ENCODE measurements around the gene GNA15. TPM values are rescaled to one million over a fixed set of nuclear protein-coding genes. Genes with fewer than 3 reads are reported as not detected.
"Not testable (repeated sequence)": the region's sequence is repeated elsewhere in the genome, so short reads cannot be mapped to it uniquely, and the experiment has no call there.

GNA15 gene
- total RNA-seq, 2 experiments from 2014 or later = 44.1 to 45.5 TPM

GRCh38 chr19:3153286-3154230 is 17.7 kb downstream of the GNA15 start:
- no peaks in the 10 kb centered on the region for H3K9me3 Mint-ChIP-seq
- H3K4me3 Mint-ChIP-seq = no peak overlapping the region
- ATAC-seq (no peak), DNase-seq (no peak)
- intact Hi-C loops (cut with micrococcal nuclease) = no loop called here
- POLR2A ChIA-PET = no interaction called here
- CTCF ChIA-PET = interaction anchor here (0.8 to 1.7 kb wide), 3 partner anchors 9 to 78 kb away, joined by 3 to 6 read pairs (median 3); no protein-coding TSS in a partner anchor
- no peak for TF ChIP-seq CTCF (IDR thresholded peaks at IDR 0.05)
- H3K36me3 Mint-ChIP-seq (ENCODE audit: low read depth) = peaks cover 27% of the 10 kb centered on the region
- no peaks in the 10 kb centered on the region for H3K27me3 Mint-ChIP-seq
- no peak overlapping the region for H3K27ac Mint-ChIP-seq
- peaks cover 5% of the 10 kb centered on the region for H3K4me1 Mint-ChIP-seq (ENCODE audit: low read depth)

- ATAC-seq; H3K27me3 Mint-ChIP-seq; H3K4me3 Mint-ChIP-seq; intact Hi-C loops (cut with micrococcal nuclease); H3K4me1 Mint-ChIP-seq (ENCODE audit: low read depth); CTCF ChIA-PET; DNase-seq; H3K27ac Mint-ChIP-seq; H3K9me3 Mint-ChIP-seq: not testable (repeated sequence)
- H3K36me3 Mint-ChIP-seq (ENCODE audit: low read depth) = peaks cover 22% of the 10 kb centered on the region
- POLR2A ChIA-PET = interaction anchor here (1.7 to 1.8 kb wide), 2 partner anchors 25 to 30 kb away, joined by 5 read pairs; no protein-coding TSS in a partner anchor
These were observed 18.6 kb downstream of the GNA15 start for GRCh38 chr19:3154447-3154846.

- peak; percentile 91 for ATAC-seq
- intact Hi-C loops (cut with micrococcal nuclease) = no loop called here
- Mint-ChIP-seq H3K36me3 (ENCODE audit: low read depth) (peaks cover 28% of the 10 kb centered on the region), H3K27me3 (no peaks in the 10 kb centered on the region), H3K27ac (no peak overlapping the region), H3K4me1 (ENCODE audit: low read depth) (no peaks in the 10 kb centered on the region), H3K9me3 (peaks cover 2% of the 10 kb centered on the region), H3K4me3 (no peak overlapping the region)
- CTCF ChIA-PET = interaction anchor here (1.2 to 1.5 kb wide), 2 partner anchors 9 kb away, joined by 3 to 5 read pairs; no protein-coding TSS in a partner anchor
- DNase-seq = peak; percentile 94
- POLR2A ChIA-PET = interaction anchor here (0.8 to 1.8 kb wide), 4 partner anchors 13 to 30 kb away, joined by 3 to 5 read pairs (median 4); no protein-coding TSS in a partner anchor
- no peak for TF ChIP-seq CTCF (IDR thresholded peaks at IDR 0.05)
These were observed 19.3 kb downstream of the GNA15 start for GRCh38 chr19:3154957-3155736.

GRCh38 chr19:3157096-3157845 is 21.4 kb downstream of the GNA15 start:
- Mint-ChIP-seq H3K27ac (no peak overlapping the region), H3K36me3 (ENCODE audit: low read depth) (peaks cover 40% of the 10 kb centered on the region), H3K27me3 (no peaks in the 10 kb centered on the region), H3K4me1 (ENCODE audit: low read depth) (peaks cover 6% of the 10 kb centered on the region), H3K4me3 (no peak overlapping the region), H3K9me3 (peaks cover 7% of the 10 kb centered on the region)
- POLR2A ChIA-PET = interaction anchor here (0.6 kb wide), 1 partner anchor 110 kb away, joined by 3 read pairs; no protein-coding TSS in a partner anchor
- ATAC-seq (no peak), DNase-seq (no peak)
- intact Hi-C loops (cut with micrococcal nuclease) = no loop called here
- CTCF ChIA-PET = interaction anchor here (1.0 to 10.5 kb wide), 3 partner anchors 20 to 54 kb away, joined by 3 to 137 read pairs (median 3); no protein-coding TSS in a partner anchor
- no peak for TF ChIP-seq CTCF (IDR thresholded peaks at IDR 0.05)

GRCh38 chr19:3159565-3159964 is 23.7 kb downstream of the GNA15 start:
- Mint-ChIP-seq H3K27ac (no peak overlapping the region), H3K4me3 (no peak overlapping the region), H3K9me3 (peaks cover 7% of the 10 kb centered on the region), H3K27me3 (no peaks in the 10 kb centered on the region), H3K4me1 (ENCODE audit: low read depth) (peaks cover 12% of the 10 kb centered on the region), H3K36me3 (ENCODE audit: low read depth) (peaks cover 44% of the 10 kb centered on the region)
- ATAC-seq (no peak), DNase-seq (no peak)
- no peak for TF ChIP-seq CTCF (IDR thresholded peaks at IDR 0.05)
- POLR2A ChIA-PET = interaction anchor here (1.6 kb wide), 1 partner anchor 105 kb away, joined by 4 read pairs; no protein-coding TSS in a partner anchor
- CTCF ChIA-PET = interaction anchor here (0.9 to 10.5 kb wide), 6 partner anchors 13 to 84 kb away, joined by 3 to 137 read pairs (median 5); no protein-coding TSS in a partner anchor
- intact Hi-C loops (cut with micrococcal nuclease) = no loop called here
